Measurements from ENCODE around the gene NME1. TPM values are rescaled to one million over a fixed set of nuclear protein-coding genes. Genes with fewer than 3 reads are reported as not detected.

The NME1 gene
- total RNA-seq, 1 experiment from 2014 or later, result 592 TPM

DNA sequence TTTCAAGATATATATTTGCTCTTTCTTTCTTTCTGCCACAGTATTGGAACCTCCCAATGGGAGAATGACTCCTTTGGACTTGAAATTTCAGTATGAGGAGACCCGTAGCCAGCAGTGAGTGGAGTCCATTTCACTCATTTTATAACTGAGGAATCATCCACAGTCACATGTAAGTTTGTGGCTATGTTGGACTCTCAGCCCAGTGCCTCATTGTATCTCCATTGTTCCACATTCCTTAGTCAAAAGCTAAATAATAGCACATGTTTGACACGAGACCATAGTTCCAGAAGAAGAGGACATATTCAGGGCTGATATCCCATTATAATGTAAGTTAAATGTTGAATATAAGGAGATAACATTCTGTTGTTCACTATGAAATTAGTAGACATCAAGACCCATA lies 20.0 kb upstream of the NME1 start:
- no peak overlapping the region for H3K4me3 ChIP-seq (ENCODE audit: low read length)
- H3K27ac ChIP-seq (ENCODE audit: low read length), result 0 out of 2 replicates have a peak overlapping the region, but pooled peaks have one; percentile 4
- TF ChIP-seq, protein P1, sequence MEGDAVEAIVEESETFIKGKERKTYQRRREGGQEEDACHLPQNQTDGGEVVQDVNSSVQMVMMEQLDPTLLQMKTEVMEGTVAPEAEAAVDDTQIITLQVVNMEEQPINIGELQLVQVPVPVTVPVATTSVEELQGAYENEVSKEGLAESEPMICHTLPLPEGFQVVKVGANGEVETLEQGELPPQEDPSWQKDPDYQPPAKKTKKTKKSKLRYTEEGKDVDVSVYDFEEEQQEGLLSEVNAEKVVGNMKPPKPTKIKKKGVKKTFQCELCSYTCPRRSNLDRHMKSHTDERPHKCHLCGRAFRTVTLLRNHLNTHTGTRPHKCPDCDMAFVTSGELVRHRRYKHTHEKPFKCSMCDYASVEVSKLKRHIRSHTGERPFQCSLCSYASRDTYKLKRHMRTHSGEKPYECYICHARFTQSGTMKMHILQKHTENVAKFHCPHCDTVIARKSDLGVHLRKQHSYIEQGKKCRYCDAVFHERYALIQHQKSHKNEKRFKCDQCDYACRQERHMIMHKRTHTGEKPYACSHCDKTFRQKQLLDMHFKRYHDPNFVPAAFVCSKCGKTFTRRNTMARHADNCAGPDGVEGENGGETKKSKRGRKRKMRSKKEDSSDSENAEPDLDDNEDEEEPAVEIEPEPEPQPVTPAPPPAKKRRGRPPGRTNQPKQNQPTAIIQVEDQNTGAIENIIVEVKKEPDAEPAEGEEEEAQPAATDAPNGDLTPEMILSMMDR (conservative IDR thresholded peaks at IDR 0.05; ENCODE audit: low read depth, low read length), result no peak
- TF ChIP-seq EZH2 (IDR thresholded peaks at IDR 0.05; ENCODE audit: low read length, unreplicated experiment), result no peak
- TF ChIP-seq EZH2phosphoT487 (IDR thresholded peaks at IDR 0.05; ENCODE audit: borderline replicate concordance, low read length), result no peak
- H4K20me1 ChIP-seq (ENCODE audit: low read length), result no peaks in the 10 kb centered on the region
- DNase-seq, result no peak
- no peaks in the 10 kb centered on the region for H3K79me2 ChIP-seq (ENCODE audit: low read length)
- peak overlapping the region; percentile 14; the same call in 1 of the 2 replicates for H3K4me2 ChIP-seq (ENCODE audit: low read length)
- H3K9ac ChIP-seq (ENCODE audit: low read length), result no peak overlapping the region
- BruUV-seq (replicated peaks), result no TSS peak
- H3K9me3 ChIP-seq (ENCODE audit: low read length), result no peaks in the 10 kb centered on the region
- no peaks in the 10 kb centered on the region for H3K9me2 ChIP-seq (replicated peaks; ENCODE audit: low read length)
- peaks cover 8% of the 10 kb centered on the region for H3K4me1 ChIP-seq (ENCODE audit: insufficient read depth, low read length)
- ChIA-PET POLR2A (ENCODE audit: unreplicated experiment) (no interaction called here), CTCF (no interaction called here)
- H3F3A ChIP-seq (ENCODE audit: low read length, unreplicated experiment), result no peaks in the 10 kb centered on the region
- H2AFZ ChIP-seq (ENCODE audit: low read length), result no peak overlapping the region
- ATAC-seq, result no peak
- intact Hi-C loops (cut with micrococcal nuclease), result no loop called here
- H3K36me3 ChIP-seq (ENCODE audit: low read depth, low read length), result no peaks in the 10 kb centered on the region
- H3K27me3 ChIP-seq (ENCODE audit: low read length), result no peaks in the 10 kb centered on the region

- Histone ChIP-seq H2AFZ (ENCODE audit: low read length) (no peak overlapping the region), H3K36me3 (ENCODE audit: low read depth, low read length) (no peaks in the 10 kb centered on the region), H3K9me2 (replicated peaks; ENCODE audit: low read length) (no peaks in the 10 kb centered on the region), H3K9me3 (ENCODE audit: low read length) (no peaks in the 10 kb centered on the region), H3K79me2 (ENCODE audit: low read length) (no peaks in the 10 kb centered on the region), H3K27me3 (ENCODE audit: low read length) (no peaks in the 10 kb centered on the region), H3K4me2 (ENCODE audit: low read length) (no peak overlapping the region), H3K27ac (ENCODE audit: low read length) (no peak overlapping the region), H3F3A (ENCODE audit: low read length, unreplicated experiment) (no peaks in the 10 kb centered on the region), H4K20me1 (ENCODE audit: low read length) (no peaks in the 10 kb centered on the region), H3K4me1 (ENCODE audit: insufficient read depth, low read length) (peaks cover 8% of the 10 kb centered on the region), H3K9ac (ENCODE audit: low read length) (no peak overlapping the region), H3K4me3 (ENCODE audit: low read length) (no peak overlapping the region)
- POLR2A ChIA-PET (ENCODE audit: unreplicated experiment), result interaction anchor here (0.5 kb wide), 1 partner anchor 270 kb away, joined by 4 read pairs; the partner anchor contains the start of gene TOB1
- no peak for DNase-seq
- no peak for ATAC-seq
- no TSS peak for BruUV-seq (replicated peaks)
- CTCF ChIA-PET, result no interaction called here
- TF ChIP-seq, protein P1 (conservative IDR thresholded peaks at IDR 0.05; ENCODE audit: low read depth, low read length), result no peak
- TF ChIP-seq EZH2 (IDR thresholded peaks at IDR 0.05; ENCODE audit: low read length, unreplicated experiment), result no peak
- TF ChIP-seq EZH2phosphoT487 (IDR thresholded peaks at IDR 0.05; ENCODE audit: borderline replicate concordance, low read length), result no peak
- intact Hi-C loops (cut with micrococcal nuclease), result no loop called here
Observed at GRCh38 chr17:51135956-51136355, 17.4 kb upstream of the NME1 start.

DNA sequence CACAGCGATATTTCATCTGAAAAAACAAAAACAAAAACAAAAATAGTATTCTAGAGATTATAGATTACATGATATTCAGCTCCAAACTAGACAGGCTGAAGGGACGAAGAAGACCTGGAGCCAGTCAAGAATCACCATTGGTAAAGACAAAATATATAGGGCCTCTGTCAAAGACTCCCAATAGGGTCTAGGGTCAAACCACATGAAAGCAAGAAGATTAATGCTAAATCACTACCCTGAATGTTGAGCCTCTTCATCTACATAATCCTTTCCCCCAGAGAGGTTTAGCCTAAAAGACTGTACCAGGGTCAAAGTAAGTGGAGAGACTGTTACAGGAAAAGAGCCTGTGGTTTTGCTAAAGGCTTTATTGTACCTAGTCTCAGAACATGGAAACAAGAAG lies 10.8 kb upstream of the NME1 start:
- Histone ChIP-seq H3K9me2 (replicated peaks; ENCODE audit: low read length) (no peaks in the 10 kb centered on the region), H3K9ac (ENCODE audit: low read length) (no peak overlapping the region), H3F3A (ENCODE audit: low read length, unreplicated experiment) (no peaks in the 10 kb centered on the region), H3K27ac (ENCODE audit: low read length) (no peak overlapping the region), H4K20me1 (ENCODE audit: low read length) (no peaks in the 10 kb centered on the region), H3K27me3 (ENCODE audit: low read length) (no peaks in the 10 kb centered on the region), H3K4me1 (ENCODE audit: insufficient read depth, low read length) (peaks cover 9% of the 10 kb centered on the region; the same call in 1 of the 2 replicates), H3K4me2 (ENCODE audit: low read length) (no peak overlapping the region), H3K79me2 (ENCODE audit: low read length) (no peaks in the 10 kb centered on the region), H3K9me3 (ENCODE audit: low read length) (no peaks in the 10 kb centered on the region), H3K4me3 (ENCODE audit: low read length) (no peak overlapping the region), H3K36me3 (ENCODE audit: low read depth, low read length) (no peaks in the 10 kb centered on the region), H2AFZ (ENCODE audit: low read length) (no peak overlapping the region)
- TF ChIP-seq EZH2 (IDR thresholded peaks at IDR 0.05; ENCODE audit: low read length, unreplicated experiment) (no peak), EZH2phosphoT487 (IDR thresholded peaks at IDR 0.05; ENCODE audit: borderline replicate concordance, low read length) (no peak)
- TF ChIP-seq, protein P1 (conservative IDR thresholded peaks at IDR 0.05; ENCODE audit: low read depth, low read length), result no peak
- no TSS peak for BruUV-seq (replicated peaks)
- ChIA-PET POLR2A (ENCODE audit: unreplicated experiment) (no interaction called here), CTCF (no interaction called here)
- ATAC-seq, result no peak
- intact Hi-C loops (cut with micrococcal nuclease), result no loop called here
- no peak for DNase-seq
